A204.1 (cell line): Measurements from ENCODE around the gene THSD7A.

ENCODE experiments used
- FAIRE-seq: peaks from 2 replicates; lab custom pipeline; 2012; peaks lifted over from hg19 to GRCh38; lab: Jason Lieb, UNC

The THSD7A gene

DNA sequence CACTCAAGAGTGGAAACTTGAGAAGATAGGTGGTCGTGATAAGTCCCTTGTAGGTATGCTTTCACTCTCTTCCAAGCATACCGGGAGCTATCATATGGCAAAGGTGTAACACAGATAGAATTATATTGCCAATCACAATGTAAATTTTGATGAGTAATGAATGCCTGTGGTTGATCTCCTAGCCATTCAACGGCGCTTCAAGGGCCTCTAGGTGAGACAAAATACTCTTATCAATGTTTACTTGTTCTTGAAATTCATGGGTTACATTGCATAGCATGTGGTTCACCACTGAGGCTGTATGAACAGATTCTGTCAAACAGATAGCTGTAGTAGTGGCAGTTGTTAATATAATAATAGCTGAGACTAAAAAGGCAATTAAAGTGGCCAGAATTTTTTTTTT is 82.4 kb downstream of the THSD7A start:
- FAIRE-seq: no peak

GRCh38 chr7:11748884-11749283 is 83.1 kb downstream of the THSD7A start:
- FAIRE-seq: no peak

DNA sequence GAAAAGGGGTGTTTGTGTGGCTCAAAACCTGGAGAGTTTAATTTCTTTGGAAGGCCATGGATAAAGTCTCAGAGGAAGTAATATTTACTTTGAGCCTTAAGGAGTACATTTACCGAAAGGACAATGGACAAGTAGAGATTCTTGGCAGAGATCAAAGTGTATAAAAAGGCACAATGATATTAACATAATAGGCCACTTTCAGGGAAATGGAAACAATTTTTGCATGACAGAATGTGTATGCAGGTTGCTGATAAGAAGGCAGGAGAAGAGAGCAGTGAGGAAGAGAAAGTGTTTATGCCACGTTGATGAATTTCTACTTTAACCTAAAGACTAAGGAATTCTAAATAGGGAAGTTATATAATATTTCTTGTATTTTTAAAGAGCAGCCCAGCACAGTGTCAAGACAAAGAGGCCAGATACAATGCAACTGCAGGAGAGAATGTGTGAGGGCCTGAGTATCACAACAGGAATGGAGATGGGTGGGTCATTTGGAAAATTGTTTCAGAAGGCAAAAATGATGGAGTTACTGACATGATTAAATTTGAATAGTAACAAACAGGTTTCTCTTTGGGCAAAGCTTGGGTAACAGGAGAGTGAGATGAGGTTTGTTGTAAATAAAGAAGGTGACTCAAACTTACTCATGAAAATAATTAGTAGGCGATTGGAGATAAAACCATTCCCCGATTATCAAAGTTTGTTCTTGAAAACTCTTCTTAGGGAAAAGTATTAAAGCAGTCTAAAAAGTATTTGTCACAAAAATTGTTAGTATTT is 84.1 kb downstream of the THSD7A start:
- FAIRE-seq: no peak

GRCh38 chr7:11746591-11746990 is 85.4 kb downstream of the THSD7A start:
- no peak for FAIRE-seq

GRCh38 chr7:11743548-11743947 is 88.5 kb downstream of the THSD7A start:
- no peak for FAIRE-seq

DNA sequence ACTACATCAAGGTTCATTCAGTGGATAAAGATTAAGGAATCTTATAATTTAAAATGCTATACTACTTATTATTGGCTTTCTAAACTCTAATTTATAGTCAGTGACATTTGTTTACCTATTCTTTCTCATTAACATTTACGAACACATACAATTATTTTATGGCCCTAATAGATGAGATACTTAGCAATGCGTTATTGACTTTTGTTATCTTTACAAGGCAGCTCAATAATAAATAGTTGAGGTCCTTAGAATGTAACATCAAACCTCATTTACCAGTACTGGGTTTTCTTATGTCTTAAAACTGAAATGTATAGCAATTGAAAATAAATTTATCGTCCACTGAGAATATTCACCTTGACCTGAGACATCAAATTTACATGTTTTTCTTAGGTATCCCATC is 89.0 kb downstream of the THSD7A start:
- FAIRE-seq: no peak

GRCh38 chr7:11742496-11742895 is 89.5 kb downstream of the THSD7A start:
- no peak for FAIRE-seq

- FAIRE-seq: no peak
These were observed 94.3 kb downstream of the THSD7A start for GRCh38 chr7:11737723-11738122.

DNA sequence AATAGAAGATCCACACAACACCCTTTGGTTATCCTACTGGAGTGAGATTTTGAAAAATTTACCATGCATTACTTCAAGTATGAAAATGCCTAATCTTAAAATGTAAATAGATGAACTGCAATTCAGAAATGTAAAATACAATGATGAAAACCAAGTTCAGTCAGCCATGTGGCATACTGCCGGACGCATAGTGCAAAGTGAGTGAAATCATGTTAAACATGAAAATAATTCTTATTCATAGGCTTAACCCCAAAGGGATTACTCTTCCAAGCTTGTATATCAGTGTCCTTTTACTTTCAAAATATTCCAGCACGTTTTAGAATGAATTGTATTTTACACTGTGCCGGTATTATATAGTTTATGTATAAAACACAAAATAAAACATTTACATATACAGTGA is 99.8 kb downstream of the THSD7A start:
- no peak for FAIRE-seq

DNA sequence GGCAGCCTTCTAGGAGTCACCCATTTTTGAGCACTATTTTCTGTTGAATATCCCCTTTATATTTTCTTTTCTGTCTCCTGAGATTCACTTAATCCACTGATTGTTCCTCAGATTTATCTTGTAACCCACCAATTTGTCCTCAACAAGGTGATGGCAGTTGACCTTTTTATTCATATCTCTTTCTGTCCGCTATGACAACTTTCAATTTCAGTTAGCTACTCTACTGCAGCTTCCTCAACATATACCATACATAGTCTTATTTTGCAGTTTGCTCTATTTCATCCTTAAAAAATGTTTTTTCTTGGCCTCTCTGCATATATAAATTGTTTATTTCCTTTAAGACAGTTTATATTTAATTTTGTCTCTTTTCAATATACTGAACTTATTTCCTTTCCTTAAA is 101.3 kb downstream of the THSD7A start:
- FAIRE-seq: no peak

DNA sequence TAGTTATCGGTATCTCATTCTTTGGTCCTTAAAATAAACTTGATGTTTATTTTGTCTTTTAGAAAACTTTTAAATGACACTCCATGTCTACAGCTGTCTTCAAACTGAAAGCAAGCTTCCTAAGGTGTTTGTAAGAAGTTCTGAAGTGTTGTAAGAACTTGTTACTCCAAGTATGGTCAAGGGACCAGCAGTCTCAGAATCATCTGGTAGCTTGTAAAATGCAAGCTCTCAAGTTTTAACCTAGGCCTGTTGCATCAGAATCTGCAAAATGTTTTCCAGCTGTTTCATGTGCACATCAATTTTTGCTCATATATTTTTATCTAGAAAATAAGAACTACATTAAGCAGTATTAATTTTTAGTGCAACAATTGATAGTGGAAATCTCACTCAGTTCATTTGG is 104.1 kb downstream of the THSD7A start:
- FAIRE-seq: no peak

- no peak for FAIRE-seq
These were observed 105.2 kb downstream of the THSD7A start for GRCh38 chr7:11726794-11727155.

DNA sequence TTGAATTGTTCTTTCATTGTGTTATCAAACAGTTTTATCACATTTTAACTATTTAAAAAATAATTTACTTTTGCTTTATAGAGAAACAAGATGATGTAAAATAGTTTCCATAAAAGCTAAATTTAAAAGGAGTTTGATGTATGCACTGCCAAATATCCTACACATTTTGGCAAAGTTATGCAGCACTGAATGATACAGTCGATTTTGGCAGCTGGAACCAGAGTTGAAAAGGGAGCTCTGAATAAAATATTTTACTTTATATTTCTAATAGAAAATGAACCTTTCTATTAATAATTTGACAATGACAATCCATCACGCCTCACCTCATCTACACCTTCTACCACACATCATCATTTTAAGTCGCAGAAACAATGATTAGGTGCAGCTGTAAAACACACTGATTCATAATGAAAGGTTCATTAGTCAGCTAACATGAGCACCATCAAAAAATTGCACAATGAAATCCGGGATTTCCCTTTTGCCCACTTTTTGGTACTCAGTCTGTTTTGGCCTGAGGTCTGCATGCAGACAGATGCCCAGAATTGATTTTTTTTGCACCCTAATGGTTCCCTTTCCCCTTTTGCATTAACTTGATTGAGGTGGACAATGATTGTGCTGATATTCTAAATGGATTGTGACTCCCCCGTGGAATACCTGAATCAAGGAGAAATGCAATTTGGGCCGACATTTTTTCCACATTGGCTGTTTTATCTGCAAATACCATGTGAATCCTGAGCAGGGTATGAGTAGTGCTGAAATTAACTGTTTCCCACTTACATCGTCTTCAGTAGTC is 105.8 kb downstream of the THSD7A start:
- no peak for FAIRE-seq

DNA sequence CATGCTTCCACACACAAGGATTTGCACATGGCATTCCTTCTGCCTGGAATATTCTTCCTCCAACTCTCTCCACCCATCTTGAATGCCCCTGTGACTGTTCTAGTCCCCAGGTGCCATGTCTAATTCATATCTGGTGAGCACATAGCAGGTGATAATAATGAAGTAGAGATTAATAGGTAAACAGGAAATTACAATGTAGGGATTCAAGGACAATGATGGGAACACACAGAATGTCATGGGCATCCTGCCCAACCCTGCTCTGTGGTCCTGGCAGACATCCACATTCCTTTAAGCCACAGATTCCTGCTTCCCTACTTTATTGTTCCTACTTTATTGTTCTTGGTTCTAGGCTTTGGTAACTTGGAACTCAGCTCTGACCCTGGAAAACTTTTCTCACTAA is 115.8 kb downstream of the THSD7A start:
- FAIRE-seq: no peak

DNA sequence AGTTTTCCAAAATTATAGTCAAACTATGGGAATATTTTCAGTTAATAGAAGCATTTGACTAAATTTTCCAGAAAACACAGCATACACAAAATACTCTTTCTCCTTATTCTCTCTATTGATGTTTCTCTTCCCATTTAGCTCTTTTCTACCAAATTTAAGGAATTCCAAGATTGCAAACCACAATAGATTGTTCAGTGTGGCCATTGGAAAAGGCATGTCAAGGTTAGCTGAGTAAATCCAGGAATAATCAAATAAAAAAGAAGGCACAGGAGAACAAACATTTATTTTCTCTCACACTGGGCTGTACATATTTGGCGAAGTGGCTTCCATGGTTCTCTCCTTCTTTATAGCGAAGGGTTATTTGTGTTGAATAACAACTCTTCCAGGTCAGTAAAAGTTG is 117.3 kb downstream of the THSD7A start:
- FAIRE-seq: no peak

GRCh38 chr7:11714205-11714604 is 117.8 kb downstream of the THSD7A start:
- no peak for FAIRE-seq

- FAIRE-seq: no peak
These were observed 118.6 kb downstream of the THSD7A start for GRCh38 chr7:11713352-11713751.

DNA sequence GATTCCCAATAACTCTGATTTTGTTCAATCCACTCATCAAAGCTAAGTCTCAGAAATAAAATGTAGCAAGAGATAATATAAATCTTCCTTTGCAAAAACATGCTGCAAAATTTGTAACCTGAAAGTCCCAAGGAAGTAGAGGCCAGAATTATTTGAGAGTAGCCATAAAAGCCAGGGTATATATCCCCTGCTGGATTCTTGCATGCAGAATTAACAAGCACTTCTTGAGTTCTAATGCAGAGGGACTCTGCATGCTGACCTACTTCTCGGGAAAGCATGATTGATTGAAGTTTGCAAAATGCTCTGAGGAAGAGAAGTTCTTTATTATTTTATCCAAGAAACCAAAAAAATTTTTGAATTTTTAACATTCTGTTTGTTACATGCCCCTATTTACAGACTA is 121.6 kb downstream of the THSD7A start:
- no peak for FAIRE-seq

DNA sequence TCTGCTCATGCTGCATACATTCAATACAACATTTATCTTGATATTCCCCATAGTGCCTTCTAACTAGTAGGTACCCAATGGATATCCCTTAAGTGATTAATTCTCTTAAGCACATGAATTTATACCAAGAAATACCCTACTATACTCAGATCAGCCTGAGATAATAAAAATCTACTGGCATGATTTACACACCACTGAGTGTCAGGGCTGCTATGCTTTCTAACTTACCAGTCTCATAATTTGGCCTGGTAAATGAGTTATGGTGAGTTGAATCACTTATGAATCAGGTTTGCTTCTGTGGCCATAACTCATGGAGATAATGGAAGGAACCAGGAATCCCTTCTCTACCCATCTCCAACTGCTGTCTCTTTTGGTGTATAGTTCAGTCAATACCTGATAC is 122.8 kb downstream of the THSD7A start:
- FAIRE-seq: no peak

DNA sequence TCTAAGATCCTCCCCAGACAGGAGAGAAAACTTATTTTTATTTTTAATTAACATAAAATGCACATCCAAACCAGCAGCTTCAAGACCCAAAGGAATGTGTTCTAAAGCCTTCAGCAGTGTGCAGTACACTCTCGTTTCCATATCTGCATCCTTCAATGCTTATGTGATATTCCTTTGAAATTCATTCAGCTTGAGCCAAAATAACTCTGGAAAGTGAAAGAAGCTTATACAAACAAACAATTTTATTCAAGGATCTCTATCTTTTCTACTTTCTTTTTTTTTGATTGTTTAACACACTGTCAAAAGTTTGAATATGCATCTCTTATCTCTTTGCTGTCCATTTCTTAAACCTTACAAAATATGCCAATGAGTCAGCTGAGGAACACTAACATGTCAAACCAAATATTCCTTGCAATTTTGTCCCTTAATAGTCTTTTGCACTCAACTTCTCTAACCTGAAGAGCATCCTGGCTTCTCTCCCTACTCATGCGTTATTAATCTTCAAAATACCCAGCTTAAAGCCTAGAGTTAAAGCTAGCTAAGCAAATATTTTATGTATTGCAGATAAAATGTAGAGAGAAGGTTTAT is 124.3 kb downstream of the THSD7A start:
- no peak for FAIRE-seq

- no peak for FAIRE-seq
These were observed 125.1 kb downstream of the THSD7A start for GRCh38 chr7:11706666-11707605.

- FAIRE-seq: no peak
These were observed 128.2 kb downstream of the THSD7A start for GRCh38 chr7:11703829-11704228.
